ENCODE results near the gene CRIP1.

- TF ChIP-seq POLR2AphosphoS5 (IDR thresholded peaks at IDR 0.05) = peak; percentile 76 to 80
- TF ChIP-seq POLR2A (IDR thresholded peaks at IDR 0.05; ENCODE audit: low read depth) = no peak
- TF ChIP-seq CTCF (IDR thresholded peaks at IDR 0.05) = peak in 2 of 3 experiments; percentile 95 to 99
These were observed 5.6 kb upstream of the CRIP1 start for GRCh38 chr14:105480807-105481801.
